ENCODE measurements around the gene NDST4.

DNA sequence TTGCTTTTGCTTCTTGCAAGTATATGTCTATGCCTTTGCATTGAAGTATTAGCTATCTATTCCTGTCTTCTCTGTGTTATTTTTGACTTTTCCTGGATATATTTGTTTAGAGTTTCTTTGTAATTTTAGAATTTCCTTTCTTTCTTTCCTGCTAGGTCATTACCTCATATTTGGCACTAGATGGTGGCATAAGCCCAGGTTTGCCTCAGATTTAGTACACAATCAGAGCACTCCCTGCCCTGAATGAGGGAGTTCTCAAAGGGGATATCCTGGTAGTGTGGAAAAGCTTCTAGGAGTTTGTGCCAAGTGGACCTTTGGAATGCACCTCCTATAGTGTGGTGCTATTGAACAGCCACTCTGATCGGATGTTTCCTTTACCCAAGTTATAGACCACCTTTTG, 333.2 kb downstream of the NDST4 start:
- TF ChIP-seq, protein P1, sequence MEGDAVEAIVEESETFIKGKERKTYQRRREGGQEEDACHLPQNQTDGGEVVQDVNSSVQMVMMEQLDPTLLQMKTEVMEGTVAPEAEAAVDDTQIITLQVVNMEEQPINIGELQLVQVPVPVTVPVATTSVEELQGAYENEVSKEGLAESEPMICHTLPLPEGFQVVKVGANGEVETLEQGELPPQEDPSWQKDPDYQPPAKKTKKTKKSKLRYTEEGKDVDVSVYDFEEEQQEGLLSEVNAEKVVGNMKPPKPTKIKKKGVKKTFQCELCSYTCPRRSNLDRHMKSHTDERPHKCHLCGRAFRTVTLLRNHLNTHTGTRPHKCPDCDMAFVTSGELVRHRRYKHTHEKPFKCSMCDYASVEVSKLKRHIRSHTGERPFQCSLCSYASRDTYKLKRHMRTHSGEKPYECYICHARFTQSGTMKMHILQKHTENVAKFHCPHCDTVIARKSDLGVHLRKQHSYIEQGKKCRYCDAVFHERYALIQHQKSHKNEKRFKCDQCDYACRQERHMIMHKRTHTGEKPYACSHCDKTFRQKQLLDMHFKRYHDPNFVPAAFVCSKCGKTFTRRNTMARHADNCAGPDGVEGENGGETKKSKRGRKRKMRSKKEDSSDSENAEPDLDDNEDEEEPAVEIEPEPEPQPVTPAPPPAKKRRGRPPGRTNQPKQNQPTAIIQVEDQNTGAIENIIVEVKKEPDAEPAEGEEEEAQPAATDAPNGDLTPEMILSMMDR (IDR thresholded peaks at IDR 0.05), result peak in 3 of 12 donors; percentile 16 to 20 (median 17)
- TF ChIP-seq POLR2A (IDR thresholded peaks at IDR 0.05), result no peak
